Measurements from ENCODE around the gene GNB1L.

Gene GNB1L

GRCh38 chr22:19779685-19780268 is 74.9 kb downstream of the GNB1L start:
- TF ChIP-seq, protein P1, sequence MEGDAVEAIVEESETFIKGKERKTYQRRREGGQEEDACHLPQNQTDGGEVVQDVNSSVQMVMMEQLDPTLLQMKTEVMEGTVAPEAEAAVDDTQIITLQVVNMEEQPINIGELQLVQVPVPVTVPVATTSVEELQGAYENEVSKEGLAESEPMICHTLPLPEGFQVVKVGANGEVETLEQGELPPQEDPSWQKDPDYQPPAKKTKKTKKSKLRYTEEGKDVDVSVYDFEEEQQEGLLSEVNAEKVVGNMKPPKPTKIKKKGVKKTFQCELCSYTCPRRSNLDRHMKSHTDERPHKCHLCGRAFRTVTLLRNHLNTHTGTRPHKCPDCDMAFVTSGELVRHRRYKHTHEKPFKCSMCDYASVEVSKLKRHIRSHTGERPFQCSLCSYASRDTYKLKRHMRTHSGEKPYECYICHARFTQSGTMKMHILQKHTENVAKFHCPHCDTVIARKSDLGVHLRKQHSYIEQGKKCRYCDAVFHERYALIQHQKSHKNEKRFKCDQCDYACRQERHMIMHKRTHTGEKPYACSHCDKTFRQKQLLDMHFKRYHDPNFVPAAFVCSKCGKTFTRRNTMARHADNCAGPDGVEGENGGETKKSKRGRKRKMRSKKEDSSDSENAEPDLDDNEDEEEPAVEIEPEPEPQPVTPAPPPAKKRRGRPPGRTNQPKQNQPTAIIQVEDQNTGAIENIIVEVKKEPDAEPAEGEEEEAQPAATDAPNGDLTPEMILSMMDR (IDR thresholded peaks at IDR 0.05): no peak

DNA sequence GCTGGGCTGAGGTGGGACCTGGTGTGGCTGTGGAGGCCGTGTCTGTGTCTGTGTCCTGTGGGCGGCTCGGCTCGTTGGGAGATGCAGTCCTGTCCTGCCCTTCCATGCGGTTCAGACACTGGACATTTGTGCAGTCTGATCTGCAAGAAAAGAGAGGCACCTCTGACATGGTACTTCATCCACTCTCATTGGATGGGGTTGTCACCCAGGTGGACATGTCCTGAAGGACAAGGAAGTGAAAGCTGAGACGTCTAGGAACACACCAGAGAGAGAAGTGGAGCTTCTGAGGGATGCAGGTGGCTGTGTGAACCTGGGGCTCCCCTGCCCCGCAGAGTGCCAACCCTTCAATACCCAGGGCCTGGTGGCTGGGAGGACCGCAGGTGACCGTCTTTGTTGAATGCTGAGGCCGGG is 75.7 kb downstream of the GNB1L start:
- TF ChIP-seq, protein P1 (IDR thresholded peaks at IDR 0.05): no peak

DNA sequence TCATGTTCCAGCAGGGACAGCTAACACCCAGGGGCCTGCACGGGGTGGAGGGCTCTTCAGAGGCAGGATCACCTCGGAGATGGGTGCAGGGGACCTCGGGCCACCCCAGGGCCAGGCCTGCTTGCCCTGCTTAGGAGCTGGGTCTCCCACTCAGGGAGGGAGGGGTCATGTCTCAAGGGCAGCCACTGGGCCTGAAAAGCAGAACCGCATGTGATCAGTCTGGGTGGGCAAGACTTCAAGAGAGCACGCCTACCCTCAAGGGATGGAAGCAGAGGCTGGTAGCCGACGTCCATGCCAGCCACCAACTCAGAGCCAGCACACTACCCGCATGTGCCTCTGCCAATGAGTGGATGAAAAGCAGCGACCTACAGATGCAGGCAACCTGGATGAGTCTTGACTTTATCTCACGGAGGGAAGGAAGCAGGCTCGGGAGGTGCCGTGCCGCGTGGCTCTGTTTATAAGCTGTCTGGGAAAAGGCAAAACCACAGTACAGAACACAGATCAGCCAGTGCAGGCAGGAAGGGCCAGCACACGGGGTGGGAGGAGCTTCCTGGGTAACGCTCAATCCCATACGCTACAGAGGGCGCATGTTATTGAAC is 78.1 kb downstream of the GNB1L start:
- TF ChIP-seq, protein P1 (IDR thresholded peaks at IDR 0.05): no peak

DNA sequence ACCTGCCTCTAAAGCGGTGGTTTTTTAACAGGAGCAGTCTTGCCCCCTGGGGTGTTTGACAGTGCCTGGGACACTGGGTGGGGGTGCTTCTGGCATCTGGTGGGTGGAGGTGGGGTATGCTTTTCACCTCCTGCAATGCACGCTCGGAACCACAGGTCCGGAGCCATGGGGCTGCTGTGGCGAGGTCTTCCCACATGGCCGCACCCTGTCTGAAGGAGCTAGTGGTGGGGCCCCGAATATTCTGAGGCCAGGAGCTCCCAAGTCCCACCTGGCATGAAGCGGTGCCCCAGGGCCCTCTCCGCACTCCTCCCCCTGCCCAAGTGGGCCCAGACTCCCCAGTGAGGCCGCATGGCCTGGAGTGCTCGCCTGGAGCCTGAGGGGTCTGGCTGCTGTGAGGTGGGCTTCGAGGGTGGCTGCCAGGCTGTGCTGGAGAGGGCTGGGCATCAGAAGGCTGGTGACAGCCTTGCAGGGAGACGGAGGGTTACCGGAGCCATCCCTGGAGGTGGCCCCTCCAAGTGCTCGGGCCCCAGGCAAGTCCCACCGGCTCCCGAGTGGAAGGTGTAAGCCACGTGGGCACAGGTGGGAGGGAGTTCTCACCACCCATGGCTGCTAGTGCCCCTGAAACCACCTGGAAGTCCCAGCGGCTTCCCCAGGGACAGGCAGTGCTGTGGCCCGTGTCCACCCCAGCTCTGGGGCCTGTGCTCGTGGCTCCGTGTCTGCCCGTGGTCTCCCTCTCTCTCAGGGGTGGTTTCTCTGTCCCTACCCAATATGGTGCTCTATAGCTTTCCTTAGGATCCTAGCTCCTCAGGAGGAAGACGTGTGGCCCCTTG is 79.0 kb downstream of the GNB1L start:
- TF ChIP-seq, protein P1 (IDR thresholded peaks at IDR 0.05): no peak

DNA sequence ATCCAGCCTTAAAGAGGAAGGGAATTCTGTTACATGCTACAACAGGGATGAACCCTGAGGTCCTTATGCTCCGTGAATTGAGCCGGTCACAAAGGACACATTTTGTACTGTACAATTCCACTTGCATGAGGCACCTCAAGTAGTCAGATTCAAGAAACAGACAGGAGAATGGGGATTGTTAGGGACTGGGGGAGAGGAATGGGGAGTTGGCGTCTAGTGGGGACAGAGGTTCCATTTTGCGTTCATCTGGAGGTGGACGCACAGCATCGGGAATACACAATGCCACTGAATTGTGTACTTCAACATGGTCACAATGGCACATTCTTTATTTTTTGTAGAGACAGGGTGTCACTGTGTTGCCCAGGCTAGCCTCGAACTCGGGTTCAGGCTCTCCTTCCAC is 80.0 kb downstream of the GNB1L start:
- TF ChIP-seq, protein P1 (IDR thresholded peaks at IDR 0.05): no peak

DNA sequence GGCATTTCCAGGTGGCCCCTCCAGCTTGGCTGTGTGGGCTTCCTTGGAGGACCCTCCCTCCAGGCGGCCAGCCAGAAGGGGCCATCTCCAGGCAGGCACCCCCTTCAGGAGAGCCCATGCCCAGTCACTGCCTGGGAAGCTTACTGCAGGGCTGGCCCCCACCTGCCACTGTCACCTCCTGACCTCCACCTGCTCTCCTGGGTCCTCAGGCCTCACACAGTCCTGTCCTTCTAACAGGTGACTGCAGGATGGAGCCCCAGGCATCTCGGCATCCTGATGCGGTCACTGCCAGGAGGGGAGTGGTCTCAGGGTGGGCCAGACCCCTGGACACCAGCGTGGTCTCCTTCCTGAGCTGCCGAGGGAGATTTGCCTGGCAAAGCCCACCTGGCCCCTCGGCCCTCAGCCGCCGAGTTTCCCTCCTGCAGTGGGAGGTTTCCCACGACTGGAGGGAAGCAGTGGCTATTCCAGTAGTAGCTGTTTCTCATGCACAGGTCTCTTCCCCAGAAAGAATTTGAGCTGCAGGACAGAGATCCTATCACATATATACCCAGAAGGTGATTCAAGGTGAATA is 81.1 kb downstream of the GNB1L start:
- TF ChIP-seq, protein P1 (IDR thresholded peaks at IDR 0.05): no peak

GRCh38 chr22:19772673-19773469 is 81.8 kb downstream of the GNB1L start:
- TF ChIP-seq, protein P1 (IDR thresholded peaks at IDR 0.05): no peak
